ENCODE data around the gene NLRP1.

DNA sequence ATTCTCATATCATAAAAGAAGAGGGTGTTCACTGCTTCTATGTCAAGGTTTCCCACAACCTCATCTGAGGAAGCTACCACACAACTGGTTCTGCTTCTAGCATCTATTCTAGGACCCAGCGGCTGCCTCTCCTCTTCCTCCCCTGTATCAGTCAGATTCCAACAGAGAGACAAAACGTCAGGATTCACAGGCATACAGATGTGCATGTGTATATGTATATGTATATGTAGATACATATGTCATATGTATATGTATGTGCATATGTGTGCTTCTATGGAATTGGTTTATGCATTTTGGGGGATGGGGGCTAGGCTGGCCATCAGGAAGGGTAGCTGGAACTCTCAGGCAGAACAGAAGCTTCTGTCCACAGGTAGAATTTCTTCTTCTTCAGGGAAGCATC, 37.4 kb upstream of the NLRP1 start:
- no peak for TF ChIP-seq EZH2 (IDR thresholded peaks at IDR 0.05; ENCODE audit: borderline replicate concordance)
- TF ChIP-seq, protein P1, sequence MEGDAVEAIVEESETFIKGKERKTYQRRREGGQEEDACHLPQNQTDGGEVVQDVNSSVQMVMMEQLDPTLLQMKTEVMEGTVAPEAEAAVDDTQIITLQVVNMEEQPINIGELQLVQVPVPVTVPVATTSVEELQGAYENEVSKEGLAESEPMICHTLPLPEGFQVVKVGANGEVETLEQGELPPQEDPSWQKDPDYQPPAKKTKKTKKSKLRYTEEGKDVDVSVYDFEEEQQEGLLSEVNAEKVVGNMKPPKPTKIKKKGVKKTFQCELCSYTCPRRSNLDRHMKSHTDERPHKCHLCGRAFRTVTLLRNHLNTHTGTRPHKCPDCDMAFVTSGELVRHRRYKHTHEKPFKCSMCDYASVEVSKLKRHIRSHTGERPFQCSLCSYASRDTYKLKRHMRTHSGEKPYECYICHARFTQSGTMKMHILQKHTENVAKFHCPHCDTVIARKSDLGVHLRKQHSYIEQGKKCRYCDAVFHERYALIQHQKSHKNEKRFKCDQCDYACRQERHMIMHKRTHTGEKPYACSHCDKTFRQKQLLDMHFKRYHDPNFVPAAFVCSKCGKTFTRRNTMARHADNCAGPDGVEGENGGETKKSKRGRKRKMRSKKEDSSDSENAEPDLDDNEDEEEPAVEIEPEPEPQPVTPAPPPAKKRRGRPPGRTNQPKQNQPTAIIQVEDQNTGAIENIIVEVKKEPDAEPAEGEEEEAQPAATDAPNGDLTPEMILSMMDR (IDR thresholded peaks at IDR 0.05; ENCODE audit: poor library complexity): no peak
